SK-N-SH treated with all-trans-retinoic acid at 6 μM for 48 hours (cell line): Measurements from ENCODE around the gene PRICKLE3.

Source experiments
- ATAC-seq: fragments of 200-7000 bp; cut with Tn5 transposase; 3 replicates; pipeline ENCODE4 v1.9.1; 2020; ENCODE audit warnings: mild to moderate bottlenecking, moderate library complexity
- ARNTL ChIP-seq: fragments of 450-650 bp; formaldehyde crosslinking; IDR thresholded peaks from 2 replicates; pipeline ENCODE4 v1.5.0; 2020; ENCODE audit warnings: low read depth, mild to moderate bottlenecking, moderate library complexity, borderline replicate concordance
- BACH2 ChIP-seq: fragments of 250-450 bp; sonication (Bioruptor Pico); IDR thresholded peaks from 2 replicates; pipeline ENCODE4 v1.9.0; 2021; ENCODE audit warnings: mild to moderate bottlenecking, borderline replicate concordance
- CSRNP3 ChIP-seq: fragments of 250-450 bp; sonication (Bioruptor Pico); IDR thresholded peaks from 2 replicates; pipeline ENCODE4 v1.5.1; 2021; ENCODE audit warnings: mild to moderate bottlenecking, moderate library complexity
- ESRRG ChIP-seq: fragments of 250-450 bp; sonication (Bioruptor Pico); IDR thresholded peaks from 2 replicates; pipeline ENCODE4 v1.6.1; 2021; ENCODE audit warnings: mild to moderate bottlenecking
- ISL1 ChIP-seq: fragments of 250-450 bp; sonication (Bioruptor Pico); IDR thresholded peaks from 2 replicates; pipeline ENCODE4 v2.1.2; 2022; ENCODE audit warnings: mild to moderate bottlenecking, moderate library complexity
- PATZ1 ChIP-seq: fragments of 250-450 bp; sonication (Bioruptor Pico); IDR thresholded peaks from 2 replicates; pipeline ENCODE4 v1.8.0; 2020; ENCODE audit warnings: mild to moderate bottlenecking, moderate library complexity, borderline replicate concordance
- POU6F1 ChIP-seq: fragments of 250-450 bp; sonication (Bioruptor Pico); IDR thresholded peaks from 2 replicates; pipeline ENCODE4 v1.8.0; 2021; ENCODE audit warnings: low read depth, mild to moderate bottlenecking, moderate library complexity, borderline replicate concordance
- RARB ChIP-seq: fragments of 250-450 bp; sonication (Bioruptor Pico); IDR thresholded peaks from 2 replicates; pipeline ENCODE4 v1.8.0; 2021; ENCODE audit warnings: mild to moderate bottlenecking, moderate library complexity
- SNAI2 ChIP-seq: fragments of 250-450 bp; sonication (Bioruptor Pico); IDR thresholded peaks from 2 replicates; pipeline ENCODE4 v1.5.0; 2020; ENCODE audit warnings: mild to moderate bottlenecking, moderate library complexity
- TCF4 ChIP-seq: fragments of 250-450 bp; sonication (Bioruptor Pico); IDR thresholded peaks from 2 replicates; pipeline ENCODE4 v1.8.0; 2021; ENCODE audit warnings: mild to moderate bottlenecking, moderate library complexity, borderline replicate concordance
- TOX ChIP-seq: fragments of 250-450 bp; sonication (Bioruptor Pico); IDR thresholded peaks from 2 replicates; pipeline ENCODE4 v1.8.0; 2021; ENCODE audit warnings: mild to moderate bottlenecking, moderate library complexity, borderline replicate concordance
- TSHZ2 ChIP-seq: fragments of 250-450 bp; sonication (Bioruptor Pico); IDR thresholded peaks from 2 replicates; pipeline ENCODE4 v1.5.0; 2020; ENCODE audit warnings: mild to moderate bottlenecking, moderate library complexity
- ZFP3 ChIP-seq: fragments of 250-450 bp; sonication (Bioruptor Pico); IDR thresholded peaks from 2 replicates; pipeline ENCODE4 v1.5.0; 2020; ENCODE audit warnings: mild to moderate bottlenecking, moderate library complexity
- ZFP30 ChIP-seq: fragments of 450-650 bp; formaldehyde crosslinking; IDR thresholded peaks from 2 replicates; pipeline ENCODE4 v1.5.0; 2022; ENCODE audit warnings: mild to moderate bottlenecking, moderate library complexity
- ZNF565 ChIP-seq: fragments of 450-650 bp; formaldehyde crosslinking; conservative IDR thresholded peaks from 2 replicates; pipeline ENCODE4 v1.5.0; 2020; ENCODE audit warnings: low read depth, mild to moderate bottlenecking, moderate library complexity

PRICKLE3 gene

GRCh38 chrX:49165901-49166881 lies 20.0 kb downstream of the PRICKLE3 start:
- TF ChIP-seq TCF4 (CRISPR knock-in tag), result no peak
- TF ChIP-seq ZFP30 (CRISPR knock-in tag), result no peak
- no peak for TF ChIP-seq TSHZ2
- TF ChIP-seq, all 23 proteins: peak for 0
- peak; percentile 8 for ATAC-seq

- TF ChIP-seq BACH2 (no peak), POU6F1 (CRISPR knock-in tag) (no peak), RARB (CRISPR knock-in tag) (no peak), ISL1 (no peak), CSRNP3 (CRISPR knock-in tag) (no peak), TSHZ2 (no peak), TOX (CRISPR knock-in tag) (no peak), ZNF565 (CRISPR knock-in tag) (no peak), ZFP3 (CRISPR knock-in tag) (no peak), ESRRG (no peak), ARNTL (no peak), SNAI2 (CRISPR knock-in tag) (no peak)
- ATAC-seq, result no peak
Observed at GRCh38 chrX:49164589-49165360, 21.4 kb downstream of the PRICKLE3 start.

- ATAC-seq, result peak; percentile 78
- TF ChIP-seq TCF4 (CRISPR knock-in tag) (no peak), PATZ1 (CRISPR knock-in tag) (0 out of 2 replicates have a peak, but pooled peaks have one; percentile 23), ZFP3 (CRISPR knock-in tag) (peak; percentile 84; the same call in 1 of the 2 replicates)
Observed at GRCh38 chrX:49163555-49164419, 22.4 kb downstream of the PRICKLE3 start.
